ENCODE measurements around the gene SGTA. TPM values are rescaled to one million over a fixed set of nuclear protein-coding genes. Genes with fewer than 3 reads are reported as not detected.

The SGTA gene
- total RNA-seq, 2 experiments from 2014 or later, result 51.0 to 51.1 TPM

GRCh38 chr19:2761876-2762782 lies 20.9 kb downstream of the SGTA start:
- H3K36me3 Mint-ChIP-seq (ENCODE audit: low read depth), result peaks cover 37% of the 10 kb centered on the region
- no peak overlapping the region for H3K4me3 Mint-ChIP-seq
- ATAC-seq (no peak), DNase-seq (no peak)
- peaks cover 7% of the 10 kb centered on the region for H3K4me1 Mint-ChIP-seq (ENCODE audit: low read depth)
- no peaks in the 10 kb centered on the region for H3K9me3 Mint-ChIP-seq (ENCODE audit: insufficient read depth)
- H3K27me3 Mint-ChIP-seq (ENCODE audit: low read depth), result no peaks in the 10 kb centered on the region
- no peak overlapping the region for H3K27ac Mint-ChIP-seq
- ChIA-PET POLR2A (interaction anchor here (0.7 kb wide), 1 partner anchor 14 kb away, joined by 3 read pairs; no protein-coding TSS in a partner anchor), CTCF (no interaction called here)

- H3K27ac Mint-ChIP-seq, result no peak overlapping the region
- POLR2A ChIA-PET, result no interaction called here
- H3K9me3 Mint-ChIP-seq (ENCODE audit: insufficient read depth), result no peaks in the 10 kb centered on the region
- H3K4me1 Mint-ChIP-seq (ENCODE audit: low read depth), result peaks cover 7% of the 10 kb centered on the region
- CTCF ChIA-PET, result no interaction called here
- H3K27me3 Mint-ChIP-seq (ENCODE audit: low read depth), result no peaks in the 10 kb centered on the region
- peaks cover 35% of the 10 kb centered on the region for H3K36me3 Mint-ChIP-seq (ENCODE audit: low read depth)
- DNase-seq, result no peak
- no peak overlapping the region for H3K4me3 Mint-ChIP-seq
- ATAC-seq, result no peak
Observed at GRCh38 chr19:2761309-2761677, 21.8 kb downstream of the SGTA start.

- Mint-ChIP-seq H3K4me1 (ENCODE audit: low read depth) (peaks cover 7% of the 10 kb centered on the region), H3K36me3 (ENCODE audit: low read depth) (peaks cover 39% of the 10 kb centered on the region), H3K27ac (no peak overlapping the region), H3K4me3 (no peak overlapping the region), H3K9me3 (ENCODE audit: insufficient read depth) (no peaks in the 10 kb centered on the region), H3K27me3 (ENCODE audit: low read depth) (no peaks in the 10 kb centered on the region)
- CTCF ChIA-PET, result interaction anchor here (1.2 kb wide), 2 partner anchors 11 to 112 kb away, joined by 3 to 4 read pairs; no protein-coding TSS in a partner anchor
- DNase-seq (no peak), ATAC-seq (no peak)
- POLR2A ChIA-PET, result interaction anchor here (0.9 kb wide), 1 partner anchor 19 kb away, joined by 3 read pairs; no protein-coding TSS in a partner anchor
Observed at GRCh38 chr19:2759965-2760364, 23.1 kb downstream of the SGTA start.

- Mint-ChIP-seq H3K36me3 (ENCODE audit: low read depth) (peaks cover 37% of the 10 kb centered on the region), H3K9me3 (ENCODE audit: insufficient read depth) (no peaks in the 10 kb centered on the region), H3K4me1 (ENCODE audit: low read depth) (peaks cover 7% of the 10 kb centered on the region), H3K27ac (no peak overlapping the region), H3K4me3 (no peak overlapping the region), H3K27me3 (ENCODE audit: low read depth) (no peaks in the 10 kb centered on the region)
- DNase-seq (no peak), ATAC-seq (no peak)
- CTCF ChIA-PET, result interaction anchor here (0.7 to 1.2 kb wide), 3 partner anchors 10 to 905 kb away, joined by 3 to 4 read pairs (median 3); no protein-coding TSS in a partner anchor
- POLR2A ChIA-PET, result interaction anchor here (0.9 kb wide), 1 partner anchor 18 kb away, joined by 3 read pairs; no protein-coding TSS in a partner anchor
Observed at GRCh38 chr19:2759362-2759761, 23.7 kb downstream of the SGTA start.

- Mint-ChIP-seq H3K27ac (no peak overlapping the region), H3K4me1 (ENCODE audit: low read depth) (peaks cover 7% of the 10 kb centered on the region), H3K36me3 (ENCODE audit: low read depth) (peaks cover 37% of the 10 kb centered on the region), H3K4me3 (no peak overlapping the region), H3K9me3 (ENCODE audit: insufficient read depth) (no peaks in the 10 kb centered on the region), H3K27me3 (ENCODE audit: low read depth) (no peaks in the 10 kb centered on the region)
- ATAC-seq (no peak), DNase-seq (no peak)
- ChIA-PET POLR2A (interaction anchor here (0.9 kb wide), 1 partner anchor 18 kb away, joined by 3 read pairs; no protein-coding TSS in a partner anchor), CTCF (interaction anchor here (0.7 to 1.2 kb wide), 3 partner anchors 10 to 906 kb away, joined by 3 to 4 read pairs (median 3); no protein-coding TSS in a partner anchor)
Observed at GRCh38 chr19:2758601-2759313, 24.3 kb downstream of the SGTA start.

- ChIA-PET CTCF (no interaction called here), POLR2A (no interaction called here)
- H3K4me1 Mint-ChIP-seq (ENCODE audit: low read depth), result peaks cover 7% of the 10 kb centered on the region
- H3K36me3 Mint-ChIP-seq (ENCODE audit: low read depth), result peaks cover 35% of the 10 kb centered on the region
- H3K4me3 Mint-ChIP-seq, result no peak overlapping the region
- H3K27me3 Mint-ChIP-seq (ENCODE audit: low read depth), result no peaks in the 10 kb centered on the region
- no peak overlapping the region for H3K27ac Mint-ChIP-seq
- ATAC-seq, result no peak
- H3K9me3 Mint-ChIP-seq (ENCODE audit: insufficient read depth), result no peaks in the 10 kb centered on the region
- no peak for DNase-seq
Observed at GRCh38 chr19:2756921-2757881, 25.9 kb downstream of the SGTA start.

GRCh38 chr19:2756477-2756876 lies 26.6 kb downstream of the SGTA start:
- ChIA-PET POLR2A (no interaction called here), CTCF (interaction anchor here (1.2 kb wide), 1 partner anchor 108 kb away, joined by 4 read pairs; no protein-coding TSS in a partner anchor)
- Mint-ChIP-seq H3K4me1 (ENCODE audit: low read depth) (peaks cover 7% of the 10 kb centered on the region), H3K27ac (no peak overlapping the region), H3K4me3 (no peak overlapping the region), H3K27me3 (ENCODE audit: low read depth) (no peaks in the 10 kb centered on the region), H3K9me3 (ENCODE audit: insufficient read depth) (no peaks in the 10 kb centered on the region), H3K36me3 (ENCODE audit: low read depth) (peaks cover 30% of the 10 kb centered on the region)
- no peak for ATAC-seq
- DNase-seq, result no peak

GRCh38 chr19:2755811-2756210 lies 27.3 kb downstream of the SGTA start:
- ATAC-seq (no peak), DNase-seq (no peak)
- Mint-ChIP-seq H3K4me3 (no peak overlapping the region), H3K4me1 (ENCODE audit: low read depth) (peaks cover 7% of the 10 kb centered on the region), H3K27me3 (ENCODE audit: low read depth) (no peaks in the 10 kb centered on the region), H3K36me3 (ENCODE audit: low read depth) (peaks cover 27% of the 10 kb centered on the region), H3K27ac (peak overlapping the region; percentile 15), H3K9me3 (ENCODE audit: insufficient read depth) (no peaks in the 10 kb centered on the region)
- ChIA-PET CTCF (interaction anchor here (1.2 kb wide), 1 partner anchor 108 kb away, joined by 4 read pairs; no protein-coding TSS in a partner anchor), POLR2A (no interaction called here)

GRCh38 chr19:2755448-2755705 lies 27.7 kb downstream of the SGTA start:
- peaks cover 25% of the 10 kb centered on the region for H3K36me3 Mint-ChIP-seq (ENCODE audit: low read depth)
- peak overlapping the region; percentile 15 for H3K27ac Mint-ChIP-seq
- H3K9me3 Mint-ChIP-seq (ENCODE audit: insufficient read depth), result no peaks in the 10 kb centered on the region
- no peaks in the 10 kb centered on the region for H3K27me3 Mint-ChIP-seq (ENCODE audit: low read depth)
- ChIA-PET CTCF (interaction anchor here (1.2 kb wide), 1 partner anchor 107 kb away, joined by 4 read pairs; no protein-coding TSS in a partner anchor), POLR2A (no interaction called here)
- H3K4me1 Mint-ChIP-seq (ENCODE audit: low read depth), result peaks cover 7% of the 10 kb centered on the region
- DNase-seq, result no peak
- H3K4me3 Mint-ChIP-seq, result no peak overlapping the region
- no peak for ATAC-seq

- Mint-ChIP-seq H3K4me3 (no peak overlapping the region), H3K9me3 (ENCODE audit: insufficient read depth) (no peaks in the 10 kb centered on the region), H3K27me3 (ENCODE audit: low read depth) (no peaks in the 10 kb centered on the region), H3K27ac (no peak overlapping the region), H3K36me3 (ENCODE audit: low read depth) (peaks cover 25% of the 10 kb centered on the region), H3K4me1 (ENCODE audit: low read depth) (peaks cover 7% of the 10 kb centered on the region)
- POLR2A ChIA-PET, result no interaction called here
- no peak for DNase-seq
- CTCF ChIA-PET, result interaction anchor here (4.0 kb wide), 1 partner anchor 106 kb away, joined by 13 read pairs; no protein-coding TSS in a partner anchor
- no peak for ATAC-seq
Observed at GRCh38 chr19:2754659-2755447, 28.2 kb downstream of the SGTA start.
